Measurements from ENCODE around the gene MAPT.

GRCh38 chr17:46060461-46060860 lies 166.1 kb downstream of the MAPT start:
- TF ChIP-seq CTCF (IDR thresholded peaks at IDR 0.05; ENCODE audit: low read depth, low read length) (no peak), POLR2A (IDR thresholded peaks at IDR 0.05; ENCODE audit: extremely low read depth, insufficient read length) (no peak), MYC (IDR thresholded peaks at IDR 0.05; ENCODE audit: low read depth, low read length) (no peak), MAX (IDR thresholded peaks at IDR 0.05; ENCODE audit: low read depth, low read length) (no peak)

All from NB4 (cell line).